GM19455 (cell line): ENCODE results near the gene NUAK1.

Source experiments
- ATAC-seq: cut with Tn5 transposase; IDR thresholded peaks from one replicate; pipeline ENCODE4 v1.9.1; 2021; ENCODE audit not compliant: unreplicated experiment

NUAK1 gene

DNA sequence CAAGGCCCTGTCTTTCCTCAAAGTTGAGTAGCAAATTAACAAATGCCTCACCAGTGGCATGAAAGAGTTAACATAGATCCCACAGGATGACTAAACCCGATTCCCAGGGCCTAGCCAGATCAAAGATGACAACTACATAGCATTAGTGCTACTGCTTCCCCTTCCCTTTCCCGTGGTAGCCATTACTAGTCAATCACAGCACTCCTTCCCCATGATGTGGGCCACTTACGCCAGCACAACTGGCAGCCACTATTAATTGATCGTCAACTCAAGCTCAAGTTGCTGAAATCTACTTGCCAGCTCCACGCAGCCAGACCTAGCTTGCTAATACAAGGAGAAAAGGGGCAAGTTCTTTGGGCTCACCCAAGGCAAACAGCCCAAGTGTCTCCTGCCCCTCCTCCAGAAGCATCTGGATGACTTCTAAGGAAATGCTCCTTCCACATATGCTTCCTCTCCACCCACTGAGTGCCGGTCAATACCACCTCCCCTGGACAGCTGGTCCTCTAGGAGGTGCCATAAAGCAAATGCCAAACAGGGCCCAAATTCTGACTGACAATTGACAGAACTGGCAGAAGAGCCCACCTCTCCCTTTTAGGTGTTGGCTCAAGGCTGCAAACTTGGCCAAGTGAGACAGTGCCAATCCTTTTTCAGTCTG lies 72.6 kb downstream of the NUAK1 start:
- ATAC-seq: no peak

DNA sequence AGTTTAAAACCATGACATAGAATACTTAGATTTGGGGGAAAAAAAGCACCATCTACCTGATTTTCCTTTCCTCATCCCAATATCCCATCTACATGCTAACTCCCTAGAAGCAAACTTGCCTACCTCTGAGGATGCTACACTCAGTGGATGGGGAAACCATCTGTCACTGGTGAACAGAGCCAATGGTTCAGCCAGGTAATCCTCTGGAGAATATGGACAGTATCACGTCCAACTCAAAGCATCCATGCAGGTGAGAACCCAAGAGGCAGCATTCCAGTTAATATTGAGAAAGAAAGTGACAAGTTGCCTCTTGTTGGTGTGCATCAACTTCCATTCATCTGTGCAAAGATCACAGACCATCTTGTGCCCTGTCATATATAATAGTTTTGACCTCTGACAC lies 73.2 kb downstream of the NUAK1 start:
- no peak for ATAC-seq

DNA sequence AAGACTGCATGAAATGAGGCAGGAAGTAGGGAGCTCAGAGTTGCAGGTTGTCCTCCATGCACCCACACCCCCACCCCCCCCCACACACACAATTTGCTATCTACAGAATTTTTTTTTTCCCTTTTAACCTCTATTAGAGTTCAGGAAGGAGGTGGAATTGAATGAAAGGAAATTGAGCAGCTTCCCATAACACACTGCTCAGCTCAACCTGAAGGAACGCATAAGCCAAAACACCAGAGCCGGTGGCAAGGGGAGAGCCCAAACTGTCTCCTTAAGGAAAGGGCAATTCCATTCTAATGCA lies 74.1 kb downstream of the NUAK1 start:
- no peak for ATAC-seq

GRCh38 chr12:106063826-106064720 lies 74.7 kb downstream of the NUAK1 start:
- ATAC-seq: no peak

DNA sequence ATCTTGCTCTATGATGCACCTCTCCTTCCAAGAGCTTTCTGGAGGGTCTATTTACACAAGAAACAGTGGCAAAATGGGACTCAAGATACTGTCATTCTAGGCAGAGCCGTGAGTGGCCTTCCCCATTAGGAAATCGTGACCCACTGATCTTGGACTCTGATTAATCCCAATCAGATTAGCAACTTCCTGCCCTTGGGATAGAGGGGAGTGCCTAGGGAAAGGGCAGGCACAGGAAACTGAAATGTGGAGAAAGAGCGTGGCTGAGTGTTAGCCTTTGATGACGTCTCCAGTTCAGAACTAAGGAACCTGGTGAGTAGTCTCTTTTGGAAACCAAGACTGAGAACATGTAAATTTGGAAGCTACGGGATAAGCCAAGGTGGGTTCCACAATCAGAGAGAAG lies 76.1 kb downstream of the NUAK1 start:
- no peak for ATAC-seq

GRCh38 chr12:106058256-106059182 lies 80.2 kb downstream of the NUAK1 start:
- no peak for ATAC-seq

DNA sequence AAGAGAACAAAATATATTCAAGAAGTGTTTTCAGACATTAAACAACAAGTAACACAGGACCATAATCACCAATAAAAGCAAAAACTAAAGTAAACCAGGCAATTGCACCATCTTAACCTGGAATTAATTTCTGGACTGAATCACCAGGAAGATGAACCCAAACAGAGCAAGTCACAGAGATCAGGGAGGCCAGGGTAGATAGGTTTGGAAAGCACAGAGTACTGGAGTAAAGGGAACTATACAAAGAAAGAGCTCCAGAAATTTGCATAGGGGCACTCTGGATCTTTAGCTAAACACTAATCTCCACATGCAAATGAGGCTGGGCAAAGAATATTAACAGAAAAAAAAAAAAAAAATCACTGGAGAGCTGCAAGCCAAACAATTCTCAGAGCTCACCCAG lies 84.7 kb downstream of the NUAK1 start:
- no peak for ATAC-seq

- no peak for ATAC-seq
These were observed 86.8 kb downstream of the NUAK1 start for GRCh38 chr12:106051853-106052531.

DNA sequence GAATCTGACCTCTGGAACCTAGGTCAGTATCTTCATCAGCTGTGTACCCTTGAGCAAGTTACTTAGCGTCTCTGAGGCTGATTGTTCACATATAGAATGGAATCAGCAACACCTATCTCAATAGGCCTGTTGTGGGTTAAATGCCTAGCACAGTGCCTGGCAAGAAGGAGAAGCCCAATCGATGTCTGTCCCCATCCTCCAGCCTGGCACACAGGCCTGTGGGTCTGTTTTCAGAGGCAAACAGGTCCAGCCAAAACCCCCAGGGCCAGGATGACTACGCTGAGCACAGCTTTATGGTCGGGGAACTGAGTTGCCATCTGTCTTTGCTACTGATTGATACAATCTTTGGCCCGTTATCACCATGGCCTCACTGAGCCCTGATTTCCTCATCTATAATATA lies 89.2 kb downstream of the NUAK1 start:
- ATAC-seq: no peak

DNA sequence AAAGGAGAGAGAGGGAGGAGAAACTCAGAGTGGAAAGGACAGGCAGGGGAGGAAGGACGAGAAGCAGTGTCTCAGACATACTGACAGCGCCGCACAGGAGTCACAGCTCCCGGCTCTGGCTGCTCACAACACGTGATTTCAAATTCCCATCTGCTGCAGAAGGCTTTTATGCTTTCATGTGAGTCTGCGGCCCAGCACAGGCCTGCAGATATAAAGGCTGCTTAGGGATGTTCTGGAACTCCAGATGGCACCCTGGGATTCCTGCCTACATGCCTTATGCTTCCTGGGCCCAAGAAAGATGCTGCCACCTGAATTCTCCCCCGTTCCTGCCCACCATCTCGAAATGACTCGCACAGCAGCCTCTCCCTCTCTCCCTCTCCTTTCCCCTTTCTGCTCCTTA lies 89.6 kb downstream of the NUAK1 start:
- no peak for ATAC-seq

DNA sequence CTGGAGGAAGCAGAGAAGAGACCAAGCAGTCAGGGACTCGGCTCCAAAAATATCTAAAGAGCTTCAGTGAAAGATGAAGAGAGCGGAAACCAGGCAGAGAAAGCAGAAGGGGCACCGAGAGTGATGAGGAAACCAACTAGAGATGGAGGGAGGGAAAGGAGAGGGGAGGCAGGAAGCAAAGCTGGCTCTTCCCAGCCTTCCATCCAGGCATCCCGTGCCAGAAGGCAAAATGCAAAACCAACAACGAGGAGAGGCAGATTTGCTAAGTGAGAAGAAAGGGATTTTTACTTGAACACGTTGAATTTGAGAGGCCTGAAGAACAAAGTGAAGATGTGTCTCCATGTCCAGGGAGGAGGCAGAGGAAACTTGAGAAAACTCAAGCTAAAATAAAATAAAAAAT lies 90.1 kb downstream of the NUAK1 start:
- ATAC-seq: no peak

DNA sequence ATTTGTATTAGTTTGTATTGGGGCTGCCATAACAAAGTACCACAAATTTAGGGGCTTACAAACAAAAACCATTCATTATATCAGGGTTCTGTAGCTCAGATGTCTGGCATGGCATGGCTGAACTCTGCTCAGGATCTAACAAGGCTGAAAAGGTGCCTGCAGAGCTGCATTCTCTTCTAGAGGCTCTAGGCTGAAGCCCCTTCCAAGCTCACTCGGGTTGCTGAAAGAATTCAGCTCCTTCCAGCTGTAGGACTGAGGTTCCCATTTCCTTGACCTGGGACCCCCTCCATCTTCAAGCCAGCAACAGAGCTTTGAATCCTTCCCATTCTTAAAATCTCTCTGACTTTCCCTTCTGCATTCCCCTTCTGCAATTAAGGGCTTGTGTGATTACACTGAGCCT lies 90.7 kb downstream of the NUAK1 start:
- no peak for ATAC-seq

- no peak for ATAC-seq
These were observed 91.8 kb downstream of the NUAK1 start for GRCh38 chr12:106046947-106047346.

DNA sequence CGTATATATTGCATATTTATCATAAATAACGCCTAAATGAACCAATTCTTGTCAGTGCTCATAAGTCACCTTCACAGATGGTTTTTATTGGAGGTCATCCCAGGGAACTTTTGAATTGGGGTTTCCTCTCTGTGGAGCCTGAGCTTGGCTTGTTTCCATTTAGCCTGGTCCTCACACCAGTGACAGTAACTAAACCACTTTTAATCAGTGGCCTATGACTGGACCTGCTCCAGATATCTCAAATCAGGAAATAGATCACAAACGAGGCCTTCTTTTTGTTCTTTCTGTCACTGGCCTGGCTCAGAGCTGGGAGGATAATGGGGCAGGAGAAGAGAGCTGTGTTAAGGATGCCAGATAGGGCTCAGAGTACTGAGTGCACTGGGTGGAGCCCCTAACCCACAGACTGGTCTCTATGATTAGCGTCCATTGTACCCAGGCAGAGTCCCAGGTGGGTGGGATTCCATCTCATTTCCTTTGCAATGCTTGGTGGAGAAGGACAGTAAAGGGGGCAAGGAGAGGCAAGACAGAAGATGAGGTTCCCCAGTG lies 92.4 kb downstream of the NUAK1 start:
- no peak for ATAC-seq

- no peak for ATAC-seq
These were observed 93.5 kb downstream of the NUAK1 start for GRCh38 chr12:106045251-106045674.

DNA sequence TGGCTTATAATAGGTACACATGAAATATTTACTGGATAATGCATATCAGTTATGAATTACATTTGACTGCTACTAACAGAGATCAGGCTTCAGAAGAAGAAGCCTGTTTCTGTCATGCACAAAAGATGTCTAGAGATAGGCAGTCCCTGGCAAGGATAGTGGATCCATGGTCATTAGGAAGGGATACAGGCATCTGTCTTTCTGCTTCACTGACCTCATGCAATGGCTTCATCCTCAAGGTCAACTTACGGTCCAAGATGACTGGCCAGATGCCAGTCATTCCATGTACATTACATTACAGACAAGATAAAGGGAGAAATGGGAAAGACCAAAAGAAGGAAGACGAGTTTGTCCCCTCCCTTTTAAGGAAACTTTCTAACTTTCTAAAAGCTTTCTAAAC lies 94.0 kb downstream of the NUAK1 start:
- ATAC-seq: no peak

GRCh38 chr12:106042037-106042436 lies 96.7 kb downstream of the NUAK1 start:
- no peak for ATAC-seq

- ATAC-seq: no peak
These were observed 98.2 kb downstream of the NUAK1 start for GRCh38 chr12:106040521-106040920.

DNA sequence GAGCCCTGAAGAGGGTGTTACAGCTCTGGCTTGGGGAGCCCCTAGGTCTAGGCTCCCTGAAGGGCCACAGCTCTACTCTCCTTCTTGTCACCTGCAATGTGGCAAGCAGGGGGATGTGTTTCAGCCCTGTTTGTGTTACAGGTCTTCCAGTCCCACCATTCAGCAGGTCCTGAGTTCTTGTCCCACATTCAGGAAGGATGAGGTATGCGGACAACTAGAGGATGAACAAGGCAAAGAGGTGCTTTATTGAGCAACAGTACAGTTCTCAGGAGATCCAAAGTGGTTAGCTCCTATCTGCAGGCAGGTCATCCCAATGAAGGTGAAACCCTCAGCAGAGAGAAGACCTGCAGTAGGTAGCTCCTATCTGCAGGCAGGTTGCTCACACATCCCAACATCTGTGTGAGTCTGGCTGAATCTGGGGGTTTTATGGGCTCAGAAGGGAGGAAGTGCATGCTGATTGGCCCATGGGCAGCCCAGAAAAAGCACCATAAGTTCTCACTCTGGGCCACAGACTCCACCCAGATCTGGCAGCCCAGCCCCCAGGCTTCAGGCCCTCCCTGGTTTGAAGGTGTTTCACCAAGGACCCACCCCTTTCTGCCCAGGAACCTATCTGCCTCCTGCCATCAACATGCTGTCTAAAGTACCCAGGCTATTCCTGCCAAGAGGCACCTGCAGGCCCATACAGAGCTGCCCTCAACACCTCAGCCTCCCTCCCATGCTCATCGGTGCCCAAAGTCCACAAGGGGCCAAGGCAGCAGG lies 98.9 kb downstream of the NUAK1 start:
- no peak for ATAC-seq

DNA sequence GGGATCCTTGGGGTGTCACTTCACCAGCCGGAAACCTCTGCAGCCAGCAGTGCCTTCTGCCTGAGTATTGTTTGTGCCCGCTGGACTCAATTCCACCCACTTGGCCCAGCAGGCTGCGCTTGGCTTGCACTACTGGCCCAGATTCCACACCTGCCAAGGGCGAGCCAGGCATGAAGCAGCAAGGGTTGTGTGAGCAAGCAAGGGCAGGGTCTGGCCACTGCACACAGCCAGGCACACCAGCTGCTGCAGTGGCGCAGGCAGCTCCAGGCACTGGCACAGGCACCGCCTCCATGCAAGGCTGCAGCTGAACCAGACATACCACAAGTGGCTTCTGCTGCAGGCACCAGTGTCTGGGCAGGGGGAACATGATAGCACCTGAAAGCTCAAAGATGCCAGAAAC lies 99.5 kb downstream of the NUAK1 start:
- ATAC-seq: no peak
